Measurements from ENCODE around the gene AK4.
A peak's percentile ranks its signal among the peaks of the same experiment; 100 is the strongest.
"Not testable (repeated sequence)": the region's sequence is repeated elsewhere in the genome, so short reads cannot be mapped to it uniquely, and the experiment has no call there.

AK4 gene

DNA sequence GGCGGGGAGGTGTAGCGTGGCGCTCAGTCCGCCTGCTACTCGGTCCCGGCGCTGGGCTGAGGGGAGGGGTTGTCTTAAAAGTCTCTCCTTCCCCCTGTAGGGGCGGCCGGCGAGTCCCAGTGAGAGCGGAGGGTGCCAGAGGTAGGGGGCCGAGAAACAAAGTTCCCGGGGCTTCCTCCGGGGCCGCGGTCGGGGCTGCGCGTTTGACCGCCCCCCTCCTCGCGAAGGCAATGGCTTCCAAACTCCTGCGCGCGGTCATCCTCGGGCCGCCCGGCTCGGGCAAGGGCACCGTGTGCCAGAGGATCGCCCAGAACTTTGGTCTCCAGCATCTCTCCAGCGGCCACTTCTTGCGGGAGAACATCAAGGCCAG, at the start of gene AK4:
TSS of gene AK4 (plus strand) at position 26 of the 370 bp plus-strand sequence. CDS start at position 231, 205 bp downstream.
- ChIA-PET CTCF (interaction anchor here (0.8 kb wide), 1 partner anchor 73 kb away, joined by 3 read pairs; no protein-coding TSS in a partner anchor), POLR2A (interaction anchor here (0.8 to 1.9 kb wide), 4 partner anchors 10 to 86 kb away, joined by 3 to 8 read pairs (median 4); no protein-coding TSS in a partner anchor)
- DNase-seq (ENCODE audit: extremely low spot score): not testable (repeated sequence)
- peak; percentile 47; the same call in 1 of the 2 replicates for TF ChIP-seq L3MBTL2 (conservative IDR thresholded peaks at IDR 0.05)

DNA sequence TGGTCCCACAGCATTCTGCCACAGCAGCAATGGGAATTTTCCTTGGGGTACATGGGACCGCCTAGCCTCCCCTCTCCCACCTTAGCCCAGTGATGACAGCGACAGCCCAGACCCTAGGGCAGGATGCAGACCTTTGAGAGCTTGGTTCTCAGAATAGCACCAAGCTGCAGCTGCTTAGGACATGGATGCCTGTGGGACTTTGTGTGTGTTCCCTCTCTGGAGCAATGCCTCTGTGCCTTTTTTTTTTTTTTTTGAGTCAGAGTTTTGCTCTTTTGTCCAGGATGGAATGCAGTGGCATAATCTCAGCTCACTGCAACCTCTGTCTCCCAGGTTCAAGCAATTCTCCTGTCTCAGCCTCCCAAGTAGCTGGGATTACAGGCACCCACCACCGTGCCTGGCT, 44.2 kb upstream of the AK4 start:
- TF ChIP-seq BHLHE40 (IDR thresholded peaks at IDR 0.05; ENCODE audit: borderline replicate concordance) (no peak), CTBP1 (IDR thresholded peaks at IDR 0.05; ENCODE audit: borderline replicate concordance) (no peak), ELF4 (IDR thresholded peaks at IDR 0.05) (no peak), FOXM1 (IDR thresholded peaks at IDR 0.05; ENCODE audit: borderline replicate concordance) (no peak), FOXK2 (IDR thresholded peaks at IDR 0.05) (no peak), HDGF (IDR thresholded peaks at IDR 0.05; ENCODE audit: borderline replicate concordance) (no peak), NFRKB (IDR thresholded peaks at IDR 0.05) (no peak), L3MBTL2 (conservative IDR thresholded peaks at IDR 0.05) (no peak), ZNF384 (IDR thresholded peaks at IDR 0.05) (no peak)
- ChIA-PET CTCF (no interaction called here), POLR2A (no interaction called here)
- no peak for DNase-seq (ENCODE audit: extremely low spot score)

DNA sequence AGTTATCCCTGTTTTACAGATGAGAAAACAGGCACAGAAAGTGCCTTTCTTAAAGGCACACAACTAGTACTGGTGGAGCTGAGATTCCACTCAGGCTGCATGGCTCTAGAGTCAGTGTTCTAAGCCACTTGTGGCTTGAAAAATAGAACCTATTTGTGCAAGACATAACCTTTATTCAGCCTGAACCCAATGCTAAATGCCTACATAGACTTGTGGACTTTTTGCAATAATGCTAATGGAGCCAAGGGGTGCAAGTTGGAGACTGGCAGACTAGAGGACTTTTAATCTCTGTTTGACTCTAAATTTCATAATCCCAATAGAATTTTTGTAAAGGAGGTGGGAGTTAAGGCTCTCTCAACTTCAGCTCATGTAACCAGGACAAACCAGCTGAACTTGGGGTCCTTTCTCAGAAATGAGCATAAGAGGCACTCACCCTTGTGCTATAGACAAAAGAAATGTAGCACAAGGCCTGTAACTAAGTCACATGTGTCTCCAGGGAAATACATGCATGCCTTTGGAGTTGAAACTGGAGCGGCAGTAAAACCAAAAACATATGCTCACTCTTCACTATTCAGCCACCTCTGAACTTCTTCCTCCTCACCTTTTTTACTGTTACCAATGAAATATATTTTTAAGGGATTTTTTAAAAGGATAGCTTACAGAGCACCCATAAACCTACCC, 43.0 kb upstream of the AK4 start:
- ChIA-PET POLR2A (no interaction called here), CTCF (no interaction called here)
- DNase-seq (ENCODE audit: extremely low spot score): no peak

DNA sequence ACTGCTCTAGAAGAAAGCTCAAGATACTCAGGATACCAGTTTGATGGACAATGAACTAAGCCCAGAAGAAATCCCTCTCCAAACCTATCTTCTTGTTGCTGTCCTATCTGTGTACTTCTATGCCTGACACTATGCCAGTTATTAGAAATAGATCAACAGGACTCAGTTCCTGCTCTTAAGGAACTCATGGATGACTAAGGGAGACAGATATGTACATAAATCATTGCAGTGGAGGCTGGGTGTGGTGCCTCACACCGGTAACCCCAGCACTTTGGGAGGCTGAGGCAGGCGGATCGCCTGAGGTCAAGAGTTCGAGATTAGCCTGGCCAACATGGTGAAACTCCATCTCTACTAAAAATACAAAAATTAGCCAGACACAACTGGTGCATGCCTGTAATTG, 42.4 kb upstream of the AK4 start:
- CTCF ChIA-PET: no interaction called here
- TF ChIP-seq, protein P1, sequence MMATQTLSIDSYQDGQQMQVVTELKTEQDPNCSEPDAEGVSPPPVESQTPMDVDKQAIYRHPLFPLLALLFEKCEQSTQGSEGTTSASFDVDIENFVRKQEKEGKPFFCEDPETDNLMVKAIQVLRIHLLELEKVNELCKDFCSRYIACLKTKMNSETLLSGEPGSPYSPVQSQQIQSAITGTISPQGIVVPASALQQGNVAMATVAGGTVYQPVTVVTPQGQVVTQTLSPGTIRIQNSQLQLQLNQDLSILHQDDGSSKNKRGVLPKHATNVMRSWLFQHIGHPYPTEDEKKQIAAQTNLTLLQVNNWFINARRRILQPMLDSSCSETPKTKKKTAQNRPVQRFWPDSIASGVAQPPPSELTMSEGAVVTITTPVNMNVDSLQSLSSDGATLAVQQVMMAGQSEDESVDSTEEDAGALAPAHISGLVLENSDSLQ (IDR thresholded peaks at IDR 0.05): 0 out of 2 replicates have a peak, but pooled peaks have one; percentile 30
- no peak for TF ChIP-seq CTBP1 (IDR thresholded peaks at IDR 0.05; ENCODE audit: borderline replicate concordance)
- POLR2A ChIA-PET: no interaction called here
- no peak for DNase-seq (ENCODE audit: extremely low spot score)

More for the DNA sequence above, 43.0 kb upstream of the AK4 start:
- TF ChIP-seq TARDBP (IDR thresholded peaks at IDR 0.05): no peak
- no peak for TF ChIP-seq LEF1 (IDR thresholded peaks at IDR 0.05; ENCODE audit: borderline replicate concordance)

DNA sequence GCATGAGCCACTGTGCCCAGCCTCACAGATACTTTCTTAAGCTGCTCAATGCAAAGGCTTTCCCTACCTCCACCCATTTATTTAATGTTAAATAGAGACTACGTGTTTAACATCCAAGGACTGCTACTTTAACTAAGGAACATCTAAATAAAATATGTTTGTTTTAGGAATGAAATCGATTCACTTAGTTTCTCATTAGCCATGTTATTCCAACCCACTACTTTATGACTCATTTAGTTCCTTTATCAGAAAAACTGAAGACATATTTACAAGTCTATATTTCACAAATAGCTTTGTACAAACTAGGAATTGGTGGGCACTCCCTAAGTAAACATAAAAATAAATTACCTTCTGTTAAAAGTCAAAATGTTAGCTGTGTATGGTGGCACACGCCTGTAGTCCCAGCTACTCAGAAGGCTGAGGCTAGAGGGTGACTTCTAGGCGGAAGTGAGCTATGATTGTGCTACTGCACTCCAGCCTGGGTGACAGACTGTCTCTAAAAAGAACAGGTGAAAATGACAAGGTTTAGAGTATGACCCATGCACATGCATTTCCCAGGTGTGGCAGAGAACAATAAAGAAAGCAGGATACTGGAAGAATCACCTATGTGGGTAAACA, 39.9 kb upstream of the AK4 start:
- DNase-seq (ENCODE audit: extremely low spot score): no peak
- TF ChIP-seq ELF4 (IDR thresholded peaks at IDR 0.05) (no peak), ZNF384 (IDR thresholded peaks at IDR 0.05) (no peak), SP1 (IDR thresholded peaks at IDR 0.05) (no peak), LEF1 (IDR thresholded peaks at IDR 0.05; ENCODE audit: borderline replicate concordance) (no peak), CTBP1 (IDR thresholded peaks at IDR 0.05; ENCODE audit: borderline replicate concordance) (no peak), FOXA1 (IDR thresholded peaks at IDR 0.05) (no peak)
- ChIA-PET POLR2A (no interaction called here), CTCF (interaction anchor here (0.6 to 1.0 kb wide), 3 partner anchors 10 to 1025 kb away, joined by 3 to 5 read pairs (median 3); no protein-coding TSS in a partner anchor)

DNA sequence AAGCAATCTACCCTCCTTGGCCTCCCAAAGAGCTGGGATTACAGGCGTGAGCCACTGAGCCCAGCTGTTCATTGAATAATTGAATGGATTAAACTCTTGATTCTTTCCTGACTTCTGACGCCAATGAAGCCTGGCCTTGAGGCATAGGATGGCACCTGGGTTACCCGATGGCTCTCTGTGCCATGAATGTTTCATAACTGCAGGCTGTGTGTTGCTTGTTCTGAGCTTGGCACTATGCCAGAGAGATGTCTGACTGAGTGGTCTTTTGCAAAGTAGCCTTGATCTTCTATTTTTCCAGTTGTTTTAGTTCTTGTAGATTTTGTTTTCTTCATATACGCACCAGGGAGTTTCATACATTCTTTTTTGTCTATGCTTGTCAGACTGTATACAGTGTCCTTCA, 38.5 kb upstream of the AK4 start:
- TF ChIP-seq ARNT (IDR thresholded peaks at IDR 0.05) (no peak), CTBP1 (IDR thresholded peaks at IDR 0.05; ENCODE audit: borderline replicate concordance) (no peak), ZNF384 (IDR thresholded peaks at IDR 0.05) (no peak), SUZ12 (IDR thresholded peaks at IDR 0.05) (no peak), FOXK2 (IDR thresholded peaks at IDR 0.05) (no peak), TARDBP (IDR thresholded peaks at IDR 0.05) (no peak), L3MBTL2 (conservative IDR thresholded peaks at IDR 0.05) (no peak), FOXA1 (IDR thresholded peaks at IDR 0.05) (no peak), NFRKB (IDR thresholded peaks at IDR 0.05) (no peak), FOXM1 (IDR thresholded peaks at IDR 0.05; ENCODE audit: borderline replicate concordance) (no peak)
- DNase-seq (ENCODE audit: extremely low spot score): no peak
- ChIA-PET CTCF (no interaction called here), POLR2A (no interaction called here)

DNA sequence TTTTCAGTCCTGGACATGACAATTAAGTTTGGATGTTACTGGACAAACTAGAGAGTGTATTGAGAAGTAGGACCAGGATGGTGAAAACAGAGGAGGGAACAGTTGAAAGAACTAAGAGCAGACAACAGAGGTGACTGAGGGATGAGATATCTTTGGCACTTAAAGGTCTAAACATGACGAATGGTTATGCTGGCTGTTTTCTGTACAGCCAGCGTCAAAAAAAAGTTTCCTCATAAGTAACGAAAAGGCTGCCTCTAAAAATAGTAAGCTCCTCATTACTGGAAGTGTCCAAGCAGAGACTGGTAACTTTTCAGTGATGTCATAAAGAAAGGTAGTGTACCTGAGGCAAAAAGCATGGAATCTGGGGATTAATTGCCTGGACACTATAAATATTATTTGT, 35.2 kb upstream of the AK4 start:
- no peak for DNase-seq (ENCODE audit: extremely low spot score)
- CTCF ChIA-PET: no interaction called here
- POLR2A ChIA-PET: no interaction called here
- TF ChIP-seq FOXK2 (IDR thresholded peaks at IDR 0.05): no peak
- TF ChIP-seq ARNT (IDR thresholded peaks at IDR 0.05): no peak
- TF ChIP-seq NFRKB (IDR thresholded peaks at IDR 0.05): no peak
- no peak for TF ChIP-seq CTBP1 (IDR thresholded peaks at IDR 0.05; ENCODE audit: borderline replicate concordance)
- no peak for TF ChIP-seq LEF1 (IDR thresholded peaks at IDR 0.05; ENCODE audit: borderline replicate concordance)
- TF ChIP-seq BHLHE40 (IDR thresholded peaks at IDR 0.05; ENCODE audit: borderline replicate concordance): no peak
- TF ChIP-seq FOXM1 (IDR thresholded peaks at IDR 0.05; ENCODE audit: borderline replicate concordance): no peak
- no peak for TF ChIP-seq SUZ12 (IDR thresholded peaks at IDR 0.05)

DNA sequence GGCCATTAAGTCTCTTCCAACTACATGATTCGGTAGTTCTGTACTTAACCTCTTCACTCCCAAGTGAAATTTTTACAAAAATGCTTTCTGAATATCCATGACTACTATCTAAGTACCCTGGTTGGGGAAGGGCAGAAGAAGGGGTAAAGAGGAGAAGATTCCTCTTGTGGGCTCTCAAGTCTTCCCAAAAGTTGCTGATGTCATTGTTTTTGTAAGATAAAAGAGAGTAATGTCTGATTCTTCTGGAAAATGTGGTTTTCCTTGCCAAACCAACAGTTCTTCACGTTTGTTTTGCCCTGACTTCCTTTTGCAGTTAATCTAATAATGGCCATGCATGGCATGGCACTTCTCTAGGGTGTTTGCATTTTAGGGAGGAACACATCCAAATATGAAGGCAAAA, 34.7 kb upstream of the AK4 start:
- DNase-seq (ENCODE audit: extremely low spot score): no peak
- POLR2A ChIA-PET: no interaction called here
- CTCF ChIA-PET: no interaction called here

More for the DNA sequence above, 34.7 kb upstream of the AK4 start:
- TF ChIP-seq TARDBP (IDR thresholded peaks at IDR 0.05) (no peak), NFRKB (IDR thresholded peaks at IDR 0.05) (no peak), ELF4 (IDR thresholded peaks at IDR 0.05) (no peak), ARNT (IDR thresholded peaks at IDR 0.05) (no peak), ZNF384 (IDR thresholded peaks at IDR 0.05) (no peak), BHLHE40 (IDR thresholded peaks at IDR 0.05; ENCODE audit: borderline replicate concordance) (no peak), SP1 (IDR thresholded peaks at IDR 0.05) (no peak), CTBP1 (IDR thresholded peaks at IDR 0.05; ENCODE audit: borderline replicate concordance) (no peak), FOXK2 (IDR thresholded peaks at IDR 0.05) (no peak)
- TF ChIP-seq, protein P1 (IDR thresholded peaks at IDR 0.05): no peak
